Effector CD8-positive, alpha-beta T cell (primary cell): Measurements from ENCODE around the gene FAM25A.

Experiments
- DNase-seq: peaks from one replicate; lab custom pipeline; 2025; lab: John Stamatoyannopoulos, UW

The FAM25A gene

DNA sequence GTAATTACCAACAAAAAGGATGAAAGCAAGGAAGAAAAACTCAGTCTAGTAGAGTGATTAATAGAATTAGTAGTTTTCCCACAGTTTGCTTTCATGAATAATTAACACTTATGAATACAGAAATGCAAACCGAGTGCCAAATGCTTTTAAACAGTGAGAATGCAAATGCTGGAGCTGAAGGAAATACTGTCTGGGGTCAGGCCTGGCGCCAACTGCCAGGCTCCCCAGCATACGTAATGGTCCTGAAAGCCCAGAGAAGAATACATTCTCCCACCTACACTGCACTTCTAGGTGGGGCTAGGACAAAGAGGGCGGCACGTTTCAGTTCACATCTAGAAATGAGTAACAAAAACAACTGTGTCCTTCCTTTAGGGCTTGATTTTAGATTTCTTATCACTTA is 44.6 kb downstream of the FAM25A start:
- no peak for DNase-seq

DNA sequence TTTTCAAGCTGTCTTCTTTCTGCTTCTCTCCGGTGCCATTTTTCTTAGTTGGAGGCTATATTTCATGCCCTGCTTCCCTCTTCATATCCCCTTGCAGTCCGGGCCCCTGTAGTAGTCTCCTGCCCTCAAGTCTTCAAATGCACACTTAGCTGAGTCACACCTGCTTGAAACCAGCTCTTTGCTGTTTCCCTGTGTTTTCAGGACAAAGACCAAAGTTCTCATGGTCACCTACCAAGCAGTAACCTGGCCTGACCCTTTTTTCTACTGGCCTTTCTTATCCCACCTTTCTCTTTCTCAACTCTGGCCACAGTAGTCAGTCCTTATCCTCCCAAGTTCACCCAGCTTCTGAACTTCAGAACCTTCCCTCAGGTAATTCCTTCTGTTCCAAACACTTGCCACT is 46.1 kb downstream of the FAM25A start:
- no peak for DNase-seq

DNA sequence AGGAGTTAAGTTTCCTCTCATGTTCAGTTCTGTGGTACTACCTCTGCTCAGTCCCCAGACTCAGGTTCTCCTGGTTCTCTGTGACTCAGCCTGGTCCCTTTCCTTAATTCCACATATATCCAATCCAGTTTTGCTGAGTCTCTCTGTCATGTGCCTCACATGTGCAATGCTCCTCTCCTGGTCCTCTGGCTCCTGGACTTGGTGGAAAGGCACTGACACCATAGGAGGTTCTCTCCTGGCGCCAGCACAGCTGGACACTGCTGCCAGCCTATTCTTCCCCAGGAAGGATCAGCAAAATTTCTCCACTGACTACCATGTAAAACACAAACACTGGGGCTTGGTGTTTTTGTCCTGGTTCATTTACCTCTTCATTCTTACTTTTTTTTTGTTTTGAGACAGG is 46.8 kb downstream of the FAM25A start:
- DNase-seq, result no peak

DNA sequence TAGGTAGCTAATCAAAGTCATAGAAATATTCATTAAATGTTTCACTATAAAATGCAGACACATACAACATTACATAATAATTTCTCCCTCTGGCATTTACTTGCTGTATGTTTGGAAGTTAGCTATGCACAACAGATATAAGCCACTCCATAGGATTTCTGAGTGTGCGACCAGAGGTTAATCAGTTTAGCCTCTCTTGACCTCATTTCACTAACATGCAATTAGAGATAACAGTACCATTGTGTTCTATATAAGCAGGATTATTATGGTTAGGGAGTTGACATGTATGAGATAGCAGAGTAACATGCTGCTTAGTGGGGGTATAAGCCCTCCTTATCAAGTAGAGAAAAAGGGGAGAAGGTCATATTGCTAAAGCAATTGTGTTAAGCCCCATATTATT is 48.2 kb downstream of the FAM25A start:
- no peak for DNase-seq

DNA sequence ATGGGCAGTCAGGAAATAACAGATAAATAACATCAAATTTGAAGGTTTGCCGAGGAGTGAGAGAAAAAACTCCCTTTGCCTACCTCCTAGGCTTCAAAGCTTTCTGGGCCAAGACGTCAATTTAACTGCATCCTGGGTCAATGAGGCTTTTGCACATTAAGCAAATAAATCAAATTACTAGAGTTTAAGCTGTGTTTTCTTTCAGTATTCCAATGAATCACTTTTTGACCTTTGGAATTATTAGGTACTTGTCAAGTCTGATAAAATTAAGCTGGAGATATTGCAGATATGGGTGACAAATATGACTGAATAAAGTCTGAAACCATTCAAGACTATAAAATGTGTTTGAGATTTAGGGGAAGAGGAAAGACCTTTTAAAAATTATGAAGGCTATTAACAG is 52.4 kb downstream of the FAM25A start:
- DNase-seq, result no peak
